Testis (tissue), 2 donors: Measurements from ENCODE around the gene EXPH5.

ENCODE experiments used
- POLR2A ChIP-seq: fragments of 450-650 bp; IDR thresholded peaks from one replicate; pipeline ENCODE4 v1.6.1; 2017; ENCODE audit warnings: antibody characterized with exemption, mild to moderate bottlenecking, moderate library complexity
- TF ChIP-seq, protein P1 (sequence below), 3 experiments: fragments of 450-650 bp in 2 of 3; fragments of 200-600 bp in 1 of 3; sonication (generic) in 1 of 3; IDR thresholded peaks; one replicate each; pipeline ENCODE4 v1.5.1; 2016 to 2019; ENCODE audit warnings: antibody characterized with exemption in 3 of 3, mild to moderate bottlenecking in 2 of 3, moderate library complexity in 1 of 3

DNA sequence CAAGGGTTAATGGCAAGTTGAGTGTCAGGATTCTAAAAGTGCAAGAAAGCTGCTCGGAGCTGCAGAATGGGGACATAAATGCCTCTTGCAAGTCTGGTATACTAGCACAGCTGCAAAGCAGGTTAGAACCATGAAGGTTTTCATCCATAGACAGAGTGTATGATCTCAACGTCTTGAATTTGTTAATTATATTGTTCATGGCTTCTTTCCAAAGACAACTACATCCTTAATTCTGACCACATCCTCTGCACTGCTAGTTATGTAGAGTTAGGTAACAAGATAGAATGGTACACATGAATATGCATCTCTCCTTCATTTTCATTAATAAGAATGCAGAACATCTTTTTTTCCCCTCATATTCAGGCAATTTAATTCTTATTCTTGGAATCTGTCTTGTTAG lies 34.2 kb downstream of the EXPH5 start:
- TF ChIP-seq, protein P1, sequence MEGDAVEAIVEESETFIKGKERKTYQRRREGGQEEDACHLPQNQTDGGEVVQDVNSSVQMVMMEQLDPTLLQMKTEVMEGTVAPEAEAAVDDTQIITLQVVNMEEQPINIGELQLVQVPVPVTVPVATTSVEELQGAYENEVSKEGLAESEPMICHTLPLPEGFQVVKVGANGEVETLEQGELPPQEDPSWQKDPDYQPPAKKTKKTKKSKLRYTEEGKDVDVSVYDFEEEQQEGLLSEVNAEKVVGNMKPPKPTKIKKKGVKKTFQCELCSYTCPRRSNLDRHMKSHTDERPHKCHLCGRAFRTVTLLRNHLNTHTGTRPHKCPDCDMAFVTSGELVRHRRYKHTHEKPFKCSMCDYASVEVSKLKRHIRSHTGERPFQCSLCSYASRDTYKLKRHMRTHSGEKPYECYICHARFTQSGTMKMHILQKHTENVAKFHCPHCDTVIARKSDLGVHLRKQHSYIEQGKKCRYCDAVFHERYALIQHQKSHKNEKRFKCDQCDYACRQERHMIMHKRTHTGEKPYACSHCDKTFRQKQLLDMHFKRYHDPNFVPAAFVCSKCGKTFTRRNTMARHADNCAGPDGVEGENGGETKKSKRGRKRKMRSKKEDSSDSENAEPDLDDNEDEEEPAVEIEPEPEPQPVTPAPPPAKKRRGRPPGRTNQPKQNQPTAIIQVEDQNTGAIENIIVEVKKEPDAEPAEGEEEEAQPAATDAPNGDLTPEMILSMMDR (IDR thresholded peaks at IDR 0.05), result no peak
- no peak for TF ChIP-seq POLR2A
